HG02852 (cell line): Measurements from ENCODE around the gene HECTD2.
"Not testable (repeated sequence)": the region's sequence is repeated elsewhere in the genome, so short reads cannot be mapped to it uniquely, and the experiment has no call there.

Source experiments
- ATAC-seq: cut with Tn5 transposase; IDR thresholded peaks from one replicate; pipeline ENCODE4 v1.9.1; 2021; ENCODE audit warnings: mild to moderate bottlenecking, moderate library complexity; ENCODE audit not compliant: unreplicated experiment

The HECTD2 gene

GRCh38 chr10:91410638-91411371, 661 bp downstream of the HECTD2 start:
- ATAC-seq: no peak

- ATAC-seq: no peak
Measured at GRCh38 chr10:91411621-91412020, 1.5 kb downstream of the HECTD2 start.

- no peak for ATAC-seq
Measured at GRCh38 chr10:91412354-91413087, 2.4 kb downstream of the HECTD2 start.

- no peak for ATAC-seq
Measured at GRCh38 chr10:91415816-91416215, 5.7 kb downstream of the HECTD2 start.

GRCh38 chr10:91416339-91416855, 6.3 kb downstream of the HECTD2 start:
- ATAC-seq: no peak

GRCh38 chr10:91418416-91418815, 8.3 kb downstream of the HECTD2 start:
- no peak for ATAC-seq

- ATAC-seq: no peak
Measured at GRCh38 chr10:91420868-91421267, 10.7 kb downstream of the HECTD2 start.

GRCh38 chr10:91422915-91423314, 12.8 kb downstream of the HECTD2 start:
- no peak for ATAC-seq

- no peak for ATAC-seq
Measured at GRCh38 chr10:91424016-91424415, 13.9 kb downstream of the HECTD2 start.

GRCh38 chr10:91432175-91432574, 22.0 kb downstream of the HECTD2 start:
- no peak for ATAC-seq

GRCh38 chr10:91433620-91434019, 23.5 kb downstream of the HECTD2 start:
- no peak for ATAC-seq

- no peak for ATAC-seq
Measured at GRCh38 chr10:91434041-91434440, 23.9 kb downstream of the HECTD2 start.

- no peak for ATAC-seq
Measured at GRCh38 chr10:91435241-91435640, 25.1 kb downstream of the HECTD2 start.

GRCh38 chr10:91438228-91438627, 28.1 kb downstream of the HECTD2 start:
- ATAC-seq: not testable (repeated sequence)

GRCh38 chr10:91444211-91445182, 34.4 kb downstream of the HECTD2 start:
- ATAC-seq: no peak

- no peak for ATAC-seq
Measured at GRCh38 chr10:91452063-91452462, 41.9 kb downstream of the HECTD2 start.

- no peak for ATAC-seq
Measured at GRCh38 chr10:91453535-91453934, 43.4 kb downstream of the HECTD2 start.

- not testable (repeated sequence) for ATAC-seq
Measured at GRCh38 chr10:91455135-91455534, 45.0 kb downstream of the HECTD2 start.

- no peak for ATAC-seq
Measured at GRCh38 chr10:91460681-91461080, 50.5 kb downstream of the HECTD2 start.

GRCh38 chr10:91462423-91462822, 52.3 kb downstream of the HECTD2 start:
- no peak for ATAC-seq

- ATAC-seq: no peak
Measured at GRCh38 chr10:91464500-91464899, 54.4 kb downstream of the HECTD2 start.
